ENCODE data around the gene SAPCD1.

The SAPCD1 gene

DNA sequence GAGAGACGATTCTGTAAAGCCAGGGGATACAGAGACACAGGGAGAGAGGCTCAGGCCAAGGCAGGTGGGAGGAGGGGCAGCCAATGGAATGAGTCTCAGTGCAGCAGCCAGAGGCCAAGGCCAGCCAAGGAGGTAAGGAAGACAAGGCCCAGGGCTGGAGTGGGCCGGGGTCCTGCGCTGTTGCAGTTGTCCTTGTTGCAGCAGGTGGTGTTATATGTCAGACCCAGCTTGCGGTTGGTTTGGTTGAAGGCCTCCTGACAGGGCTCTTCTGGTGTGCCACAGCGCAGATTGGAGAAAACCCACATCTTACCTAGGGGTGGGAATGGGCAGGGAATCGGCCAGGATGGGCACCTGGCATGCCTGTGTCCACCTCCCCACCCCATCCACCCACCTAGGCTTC, 43.5 kb upstream of the SAPCD1 start:
- no peak for DNase-seq (ENCODE audit: low read depth)
- no peak overlapping the region for H3K4me3 ChIP-seq (ENCODE audit: low read length)
- TF ChIP-seq, protein P1, sequence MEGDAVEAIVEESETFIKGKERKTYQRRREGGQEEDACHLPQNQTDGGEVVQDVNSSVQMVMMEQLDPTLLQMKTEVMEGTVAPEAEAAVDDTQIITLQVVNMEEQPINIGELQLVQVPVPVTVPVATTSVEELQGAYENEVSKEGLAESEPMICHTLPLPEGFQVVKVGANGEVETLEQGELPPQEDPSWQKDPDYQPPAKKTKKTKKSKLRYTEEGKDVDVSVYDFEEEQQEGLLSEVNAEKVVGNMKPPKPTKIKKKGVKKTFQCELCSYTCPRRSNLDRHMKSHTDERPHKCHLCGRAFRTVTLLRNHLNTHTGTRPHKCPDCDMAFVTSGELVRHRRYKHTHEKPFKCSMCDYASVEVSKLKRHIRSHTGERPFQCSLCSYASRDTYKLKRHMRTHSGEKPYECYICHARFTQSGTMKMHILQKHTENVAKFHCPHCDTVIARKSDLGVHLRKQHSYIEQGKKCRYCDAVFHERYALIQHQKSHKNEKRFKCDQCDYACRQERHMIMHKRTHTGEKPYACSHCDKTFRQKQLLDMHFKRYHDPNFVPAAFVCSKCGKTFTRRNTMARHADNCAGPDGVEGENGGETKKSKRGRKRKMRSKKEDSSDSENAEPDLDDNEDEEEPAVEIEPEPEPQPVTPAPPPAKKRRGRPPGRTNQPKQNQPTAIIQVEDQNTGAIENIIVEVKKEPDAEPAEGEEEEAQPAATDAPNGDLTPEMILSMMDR (IDR thresholded peaks at IDR 0.05; ENCODE audit: insufficient read depth, low read depth, low read length, missing control alignments) = no peak

GRCh38 chr6:31720196-31720770, 42.2 kb upstream of the SAPCD1 start:
- DNase-seq (ENCODE audit: low read depth) = peak; percentile 91
- TF ChIP-seq, protein P1 (IDR thresholded peaks at IDR 0.05; ENCODE audit: insufficient read depth, low read depth, low read length, missing control alignments) = no peak
- peak overlapping the region; percentile 41 for H3K4me3 ChIP-seq (ENCODE audit: low read length)

- no peak for DNase-seq (ENCODE audit: low read depth)
- TF ChIP-seq, protein P1 (IDR thresholded peaks at IDR 0.05; ENCODE audit: insufficient read depth, low read depth, low read length, missing control alignments) = no peak
- H3K4me3 ChIP-seq (ENCODE audit: low read length) = no peak within 1 kb of the TSS
Observed at GRCh38 chr6:31721351-31722020, 41.0 kb upstream of the SAPCD1 start, which contains the start of gene LY6G6C. Gene LY6G6C, minus strand, starts transcription at chr6:31721746. Its CDS starts 67 bp downstream, at chr6:31721679.

DNA sequence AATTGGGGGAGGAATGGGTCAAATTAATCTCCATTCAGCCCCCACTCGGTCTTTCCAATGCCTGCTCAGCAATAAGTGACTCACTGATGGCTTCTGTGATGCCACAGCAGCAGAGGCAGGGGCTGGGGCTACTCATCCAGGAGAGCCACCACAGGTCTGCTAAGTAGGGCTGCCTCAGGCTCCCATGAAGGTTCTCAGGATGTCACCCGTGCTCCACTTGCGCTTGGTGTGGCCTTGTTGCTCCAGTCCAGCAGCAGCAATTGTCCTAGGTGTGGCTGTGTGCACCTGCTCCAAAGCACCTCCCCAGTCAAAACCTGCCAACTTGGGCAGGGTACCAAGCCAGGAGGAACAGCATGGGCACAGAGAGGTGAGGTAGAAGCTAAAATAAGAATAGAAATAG, 40.3 kb upstream of the SAPCD1 start:
- H3K4me3 ChIP-seq (ENCODE audit: low read length) = no peak overlapping the region
- TF ChIP-seq, protein P1 (IDR thresholded peaks at IDR 0.05; ENCODE audit: insufficient read depth, low read depth, low read length, missing control alignments) = no peak
- DNase-seq (ENCODE audit: low read depth) = no peak

GRCh38 chr6:31723245-31723979, 39.0 kb upstream of the SAPCD1 start, which contains the start of gene MPIG6B:
Gene MPIG6B, plus strand, starts transcription at chr6:31723373. Its CDS starts 11 bp downstream, at chr6:31723384.
- H3K4me3 ChIP-seq (ENCODE audit: low read length) = no peak within 1 kb of the TSS
- TF ChIP-seq, protein P1 (IDR thresholded peaks at IDR 0.05; ENCODE audit: insufficient read depth, low read depth, low read length, missing control alignments) = no peak
- DNase-seq (ENCODE audit: low read depth) = no peak

DNA sequence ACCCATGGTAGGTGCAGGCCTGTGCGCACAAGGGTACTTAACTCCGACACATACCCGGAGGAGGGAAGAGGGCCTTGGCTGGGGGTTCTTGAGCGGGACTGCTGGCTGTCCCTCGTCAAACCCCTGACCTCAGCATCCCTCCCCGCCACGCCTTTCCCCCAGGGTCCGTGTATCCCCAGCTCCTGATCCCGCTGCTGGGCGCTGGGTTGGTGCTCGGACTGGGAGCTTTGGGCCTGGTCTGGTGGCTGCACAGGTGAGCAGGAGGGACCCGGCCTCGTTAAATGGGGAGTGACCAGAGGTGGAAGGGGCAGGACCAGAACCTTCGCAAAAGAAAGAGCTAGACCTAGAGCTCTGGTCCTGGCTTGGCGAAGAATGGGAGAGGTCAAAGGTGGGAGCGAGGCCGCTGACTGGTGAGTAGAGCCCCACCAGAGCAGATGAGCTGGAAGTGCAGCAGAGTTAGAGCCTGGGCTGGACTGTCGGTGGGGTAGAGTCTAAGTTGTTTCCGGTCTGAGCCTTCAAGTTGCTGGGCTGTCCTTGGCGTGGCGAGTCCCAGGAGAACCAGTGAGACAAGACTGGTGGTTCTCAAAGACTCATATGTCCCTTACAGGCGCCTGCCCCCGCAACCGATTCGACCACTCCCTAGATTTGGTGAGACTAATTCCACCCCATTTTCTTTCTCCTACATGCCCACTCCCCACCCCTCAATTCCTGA, 38.3 kb upstream of the SAPCD1 start:
- TF ChIP-seq, protein P1 (IDR thresholded peaks at IDR 0.05; ENCODE audit: insufficient read depth, low read depth, low read length, missing control alignments) = no peak
- no peak overlapping the region for H3K4me3 ChIP-seq (ENCODE audit: low read length)
- no peak for DNase-seq (ENCODE audit: low read depth)
